GM12875 (cell line): ENCODE data around the gene TRIM56.

Experiments used
- H3K4me3 ChIP-seq: one replicate; pipeline ENCODE4 v1.5.1; 2011; ENCODE audit warnings: low read depth, low read length, control low read depth
- CTCF ChIP-seq: IDR thresholded peaks from 2 replicates; pipeline ENCODE4 v1.5.1; 2011; ENCODE audit warnings: low read depth, mild to moderate bottlenecking, control low read depth, inconsistent platforms, low read length, moderate library complexity, borderline replicate concordance; ENCODE audit not compliant: insufficient read depth

Gene TRIM56

GRCh38 chr7:101094376-101094775 is 9.1 kb downstream of the TRIM56 start:
- H3K4me3 ChIP-seq = no peak overlapping the region
- no peak for TF ChIP-seq CTCF

- no peak overlapping the region for H3K4me3 ChIP-seq
- peak; percentile 65 for TF ChIP-seq CTCF
These were observed 9.6 kb downstream of the TRIM56 start for GRCh38 chr7:101094791-101095375.

GRCh38 chr7:101096331-101096956 is 11.2 kb downstream of the TRIM56 start:
- no peak for TF ChIP-seq CTCF

GRCh38 chr7:101096957-101097347 is 11.7 kb downstream of the TRIM56 start:
- no peak overlapping the region for H3K4me3 ChIP-seq
- no peak for TF ChIP-seq CTCF

More at GRCh38 chr7:101096331-101096956, 11.2 kb downstream of the TRIM56 start:
- no peak overlapping the region for H3K4me3 ChIP-seq

- H3K4me3 ChIP-seq = no peak overlapping the region
- TF ChIP-seq CTCF = no peak
These were observed 12.3 kb downstream of the TRIM56 start for GRCh38 chr7:101097561-101097960.

GRCh38 chr7:101099969-101100781 is 14.9 kb downstream of the TRIM56 start:
- TF ChIP-seq CTCF = no peak
- no peak overlapping the region for H3K4me3 ChIP-seq
